WTC11 (cell line): ENCODE measurements around the gene XAGE1B.
"Not testable (repeated sequence)": the region's sequence is repeated elsewhere in the genome, so short reads cannot be mapped to it uniquely, and the experiment has no call there.

Experiments used
- FOXP1 ChIP-seq: sonication (generic); formaldehyde crosslinking; IDR thresholded peaks from 2 replicates; pipeline ENCODE4 v1.8.0; 2022; ENCODE audit warnings: missing genetic modification reagents, mild to moderate bottlenecking, moderate library complexity, borderline replicate concordance
- HMGA2 ChIP-seq: fragments of 250-450 bp; sonication (Bioruptor Pico); IDR thresholded peaks from 2 replicates; pipeline ENCODE4 v1.4.0; 2021; ENCODE audit warnings: mild to moderate bottlenecking, moderate library complexity
- JUN ChIP-seq: sonication (generic); formaldehyde crosslinking; IDR thresholded peaks from 2 replicates; pipeline ENCODE4 v1.8.0; 2023; ENCODE audit warnings: mild to moderate bottlenecking, missing genetic modification reagents
- ZNF121 ChIP-seq: sonication (generic); formaldehyde crosslinking; IDR thresholded peaks from 2 replicates; pipeline ENCODE4 v1.8.0; 2023; ENCODE audit warnings: missing genetic modification reagents
- ZNF138 ChIP-seq: sonication (generic); formaldehyde crosslinking; conservative IDR thresholded peaks from 2 replicates; pipeline ENCODE4 v1.8.1; 2022; ENCODE audit warnings: mild to moderate bottlenecking, moderate library complexity, missing genetic modification reagents
- TF ChIP-seq, protein P1 (sequence below): sonication (generic); formaldehyde crosslinking; IDR thresholded peaks from 2 replicates; pipeline ENCODE4 v1.8.0; 2023; ENCODE audit warnings: missing genetic modification reagents
- TF ChIP-seq, protein P2 (sequence below): sonication (generic); formaldehyde crosslinking; IDR thresholded peaks from 2 replicates; pipeline ENCODE4 v1.8.1; 2023; ENCODE audit warnings: mild to moderate bottlenecking, moderate library complexity, missing genetic modification reagents
- TF ChIP-seq, protein P3 (sequence below): fragments of 200-600 bp; IDR thresholded peaks from 2 replicates; pipeline ENCODE4 v1.8.0; 2022; ENCODE audit warnings: antibody characterized with exemption
- TF ChIP-seq, protein P4 (sequence below): sonication (generic); formaldehyde crosslinking; conservative IDR thresholded peaks from 2 replicates; pipeline ENCODE4 v1.8.1; 2022; ENCODE audit warnings: mild to moderate bottlenecking, missing genetic modification reagents
- TF ChIP-seq, protein P5 (sequence below): sonication (generic); formaldehyde crosslinking; IDR thresholded peaks from 2 replicates; pipeline ENCODE4 v1.8.0; 2023; ENCODE audit warnings: missing genetic modification reagents, mild to moderate bottlenecking, borderline replicate concordance

DNA sequence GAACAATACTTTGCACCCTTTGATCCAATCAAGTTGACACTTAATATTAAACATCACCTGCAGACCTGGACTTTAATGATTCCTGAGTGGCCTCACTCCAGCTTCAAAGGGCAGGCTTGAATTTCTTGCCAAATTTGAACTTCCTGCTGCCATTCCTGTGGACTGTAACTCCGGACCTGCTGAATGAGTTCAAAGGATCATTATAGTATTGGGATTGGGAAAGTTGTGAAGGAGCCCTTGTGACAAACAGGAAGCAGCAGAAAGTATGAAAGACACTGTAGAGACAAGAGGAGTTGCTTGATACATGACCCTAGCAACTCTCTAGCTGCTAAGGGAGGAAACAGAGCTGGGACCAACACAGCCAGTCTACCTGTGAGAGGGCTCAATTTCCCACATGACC, 45.6 kb downstream of the XAGE1B start:
- not testable (repeated sequence) for TF ChIP-seq ZNF121 (CRISPR knock-in tag); HMGA2 (CRISPR knock-in tag); ZNF138 (CRISPR knock-in tag); FOXP1; JUN
- TF ChIP-seq, protein P1, sequence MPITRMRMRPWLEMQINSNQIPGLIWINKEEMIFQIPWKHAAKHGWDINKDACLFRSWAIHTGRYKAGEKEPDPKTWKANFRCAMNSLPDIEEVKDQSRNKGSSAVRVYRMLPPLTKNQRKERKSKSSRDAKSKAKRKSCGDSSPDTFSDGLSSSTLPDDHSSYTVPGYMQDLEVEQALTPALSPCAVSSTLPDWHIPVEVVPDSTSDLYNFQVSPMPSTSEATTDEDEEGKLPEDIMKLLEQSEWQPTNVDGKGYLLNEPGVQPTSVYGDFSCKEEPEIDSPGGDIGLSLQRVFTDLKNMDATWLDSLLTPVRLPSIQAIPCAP (CRISPR knock-in tag): not testable (repeated sequence)
- TF ChIP-seq, protein P2, sequence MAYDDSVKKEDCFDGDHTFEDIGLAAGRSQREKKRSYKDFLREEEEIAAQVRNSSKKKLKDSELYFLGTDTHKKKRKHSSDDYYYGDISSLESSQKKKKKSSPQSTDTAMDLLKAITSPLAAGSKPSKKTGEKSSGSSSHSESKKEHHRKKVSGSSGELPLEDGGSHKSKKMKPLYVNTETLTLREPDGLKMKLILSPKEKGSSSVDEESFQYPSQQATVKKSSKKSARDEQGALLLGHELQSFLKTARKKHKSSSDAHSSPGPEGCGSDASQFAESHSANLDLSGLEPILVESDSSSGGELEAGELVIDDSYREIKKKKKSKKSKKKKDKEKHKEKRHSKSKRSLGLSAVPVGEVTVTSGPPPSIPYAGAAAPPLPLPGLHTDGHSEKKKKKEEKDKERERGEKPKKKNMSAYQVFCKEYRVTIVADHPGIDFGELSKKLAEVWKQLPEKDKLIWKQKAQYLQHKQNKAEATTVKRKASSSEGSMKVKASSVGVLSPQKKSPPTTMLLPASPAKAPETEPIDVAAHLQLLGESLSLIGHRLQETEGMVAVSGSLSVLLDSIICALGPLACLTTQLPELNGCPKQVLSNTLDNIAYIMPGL: not testable (repeated sequence)
- TF ChIP-seq, protein P3, sequence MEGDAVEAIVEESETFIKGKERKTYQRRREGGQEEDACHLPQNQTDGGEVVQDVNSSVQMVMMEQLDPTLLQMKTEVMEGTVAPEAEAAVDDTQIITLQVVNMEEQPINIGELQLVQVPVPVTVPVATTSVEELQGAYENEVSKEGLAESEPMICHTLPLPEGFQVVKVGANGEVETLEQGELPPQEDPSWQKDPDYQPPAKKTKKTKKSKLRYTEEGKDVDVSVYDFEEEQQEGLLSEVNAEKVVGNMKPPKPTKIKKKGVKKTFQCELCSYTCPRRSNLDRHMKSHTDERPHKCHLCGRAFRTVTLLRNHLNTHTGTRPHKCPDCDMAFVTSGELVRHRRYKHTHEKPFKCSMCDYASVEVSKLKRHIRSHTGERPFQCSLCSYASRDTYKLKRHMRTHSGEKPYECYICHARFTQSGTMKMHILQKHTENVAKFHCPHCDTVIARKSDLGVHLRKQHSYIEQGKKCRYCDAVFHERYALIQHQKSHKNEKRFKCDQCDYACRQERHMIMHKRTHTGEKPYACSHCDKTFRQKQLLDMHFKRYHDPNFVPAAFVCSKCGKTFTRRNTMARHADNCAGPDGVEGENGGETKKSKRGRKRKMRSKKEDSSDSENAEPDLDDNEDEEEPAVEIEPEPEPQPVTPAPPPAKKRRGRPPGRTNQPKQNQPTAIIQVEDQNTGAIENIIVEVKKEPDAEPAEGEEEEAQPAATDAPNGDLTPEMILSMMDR: not testable (repeated sequence)
- TF ChIP-seq, protein P4, sequence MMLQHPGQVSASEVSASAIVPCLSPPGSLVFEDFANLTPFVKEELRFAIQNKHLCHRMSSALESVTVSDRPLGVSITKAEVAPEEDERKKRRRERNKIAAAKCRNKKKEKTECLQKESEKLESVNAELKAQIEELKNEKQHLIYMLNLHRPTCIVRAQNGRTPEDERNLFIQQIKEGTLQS: not testable (repeated sequence)
- TF ChIP-seq, protein P5, sequence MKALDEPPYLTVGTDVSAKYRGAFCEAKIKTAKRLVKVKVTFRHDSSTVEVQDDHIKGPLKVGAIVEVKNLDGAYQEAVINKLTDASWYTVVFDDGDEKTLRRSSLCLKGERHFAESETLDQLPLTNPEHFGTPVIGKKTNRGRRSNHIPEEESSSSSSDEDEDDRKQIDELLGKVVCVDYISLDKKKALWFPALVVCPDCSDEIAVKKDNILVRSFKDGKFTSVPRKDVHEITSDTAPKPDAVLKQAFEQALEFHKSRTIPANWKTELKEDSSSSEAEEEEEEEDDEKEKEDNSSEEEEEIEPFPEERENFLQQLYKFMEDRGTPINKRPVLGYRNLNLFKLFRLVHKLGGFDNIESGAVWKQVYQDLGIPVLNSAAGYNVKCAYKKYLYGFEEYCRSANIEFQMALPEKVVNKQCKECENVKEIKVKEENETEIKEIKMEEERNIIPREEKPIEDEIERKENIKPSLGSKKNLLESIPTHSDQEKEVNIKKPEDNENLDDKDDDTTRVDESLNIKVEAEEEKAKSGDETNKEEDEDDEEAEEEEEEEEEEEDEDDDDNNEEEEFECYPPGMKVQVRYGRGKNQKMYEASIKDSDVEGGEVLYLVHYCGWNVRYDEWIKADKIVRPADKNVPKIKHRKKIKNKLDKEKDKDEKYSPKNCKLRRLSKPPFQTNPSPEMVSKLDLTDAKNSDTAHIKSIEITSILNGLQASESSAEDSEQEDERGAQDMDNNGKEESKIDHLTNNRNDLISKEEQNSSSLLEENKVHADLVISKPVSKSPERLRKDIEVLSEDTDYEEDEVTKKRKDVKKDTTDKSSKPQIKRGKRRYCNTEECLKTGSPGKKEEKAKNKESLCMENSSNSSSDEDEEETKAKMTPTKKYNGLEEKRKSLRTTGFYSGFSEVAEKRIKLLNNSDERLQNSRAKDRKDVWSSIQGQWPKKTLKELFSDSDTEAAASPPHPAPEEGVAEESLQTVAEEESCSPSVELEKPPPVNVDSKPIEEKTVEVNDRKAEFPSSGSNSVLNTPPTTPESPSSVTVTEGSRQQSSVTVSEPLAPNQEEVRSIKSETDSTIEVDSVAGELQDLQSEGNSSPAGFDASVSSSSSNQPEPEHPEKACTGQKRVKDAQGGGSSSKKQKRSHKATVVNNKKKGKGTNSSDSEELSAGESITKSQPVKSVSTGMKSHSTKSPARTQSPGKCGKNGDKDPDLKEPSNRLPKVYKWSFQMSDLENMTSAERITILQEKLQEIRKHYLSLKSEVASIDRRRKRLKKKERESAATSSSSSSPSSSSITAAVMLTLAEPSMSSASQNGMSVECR: not testable (repeated sequence)
